Tibial nerve (tissue), 4 donors: ENCODE data around the gene NEBL. TPM values are rescaled to one million over a fixed set of nuclear protein-coding genes. Genes with fewer than 3 reads are reported as not detected.

Experiments
- DNase-seq, 2 donors: peaks; one replicate each; pipeline ENCODE4 v3.0.0-alpha.2; 2019; ENCODE audit warnings: low spot score in 2 of 2
- H3K27ac ChIP-seq, 4 donors: fragments of 200-600 bp; sonication (generic) in 3 of 4; one replicate each; pipeline ENCODE4 v1.5.1; 2017 to 2019; ENCODE audit warnings: mild to moderate bottlenecking in 1 of 4
- H3K27me3 ChIP-seq, 2 donors: fragments of 200-600 bp; sonication (generic) in 1 of 2; one replicate each; pipeline versions ENCODE4 v1.5.1 to v1.6.0; 2017 to 2019
- H3K36me3 ChIP-seq, 3 donors: fragments of 200-600 bp; sonication (generic); one replicate each; pipeline ENCODE4 v1.5.1; 2018 to 2019
- H3K4me1 ChIP-seq, 4 donors: fragments of 200-600 bp; sonication (generic) in 3 of 4; one replicate each; pipeline ENCODE4 v1.5.1; 2017 to 2019
- H3K4me3 ChIP-seq, 4 donors: fragments of 200-600 bp; sonication (generic) in 3 of 4; one replicate each; pipeline ENCODE4 v1.5.1; 2017 to 2019; ENCODE audit warnings: mild to moderate bottlenecking in 1 of 4, moderate library complexity in 1 of 4
- H3K9me3 ChIP-seq, 4 donors: fragments of 200-600 bp; sonication (generic) in 3 of 4; one replicate each; pipeline ENCODE4 v1.5.1; 2017 to 2019
- EP300 ChIP-seq, 2 donors: sonication (generic); formaldehyde crosslinking; IDR thresholded peaks; one replicate each; pipeline ENCODE4 v1.6.1; 2017; ENCODE audit warnings: antibody characterized with exemption in 2 of 2, mild to moderate bottlenecking in 1 of 2
- POLR2A ChIP-seq, 2 donors: fragments of 450-650 bp; IDR thresholded peaks; one replicate each; pipeline ENCODE4 v1.6.1; 2017; ENCODE audit warnings: antibody characterized with exemption in 2 of 2, mild to moderate bottlenecking in 2 of 2, moderate library complexity in 2 of 2
- WGBS, 2 donors: methylation state at CpG; one replicate each; pipeline ENCODE4 v1.1.5; 2018; 5-methylcytosine and 5-hydroxymethylcytosine counted together
- total RNA-seq, 4 donors: library from RNA; depleted of rRNA; stranded (reverse); fragments of >200 nt; gene quantifications; one replicate each; pipeline ENCODE4 v1.1.0, GENCODE V29; 2016
- TF ChIP-seq, protein P1 (sequence below), 5 experiments: fragments of 200-600 bp in 3 of 5; fragments of 450-650 bp in 2 of 5; sonication (generic) in 3 of 5; IDR thresholded peaks; one replicate each; pipeline ENCODE4 v1.5.1; 2016 to 2019; ENCODE audit warnings: antibody characterized with exemption in 5 of 5, mild to moderate bottlenecking in 3 of 5, moderate library complexity in 2 of 5

The NEBL gene
- total RNA-seq, 4 donors from 2014 or later, result 34.5 to 61.2 (median 49.7) TPM

DNA sequence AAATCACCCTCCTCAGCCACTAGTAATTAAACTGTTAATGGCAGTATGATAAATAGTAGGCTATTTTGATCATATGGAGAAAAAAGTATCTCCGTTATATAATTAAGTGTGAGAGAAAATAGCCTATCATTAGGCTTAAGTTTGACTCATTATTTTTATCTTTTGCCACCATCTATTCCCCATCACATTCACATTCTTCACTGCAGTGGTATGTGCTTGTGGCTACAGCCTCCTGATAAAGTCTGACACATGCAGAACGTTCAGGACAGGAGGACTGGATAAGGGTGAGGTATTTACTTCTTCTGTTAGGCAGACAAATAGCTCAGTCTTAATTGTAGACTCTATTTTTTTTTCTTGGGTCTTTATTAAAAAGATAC is 5.8 kb downstream of the NEBL start:
- 62 to 66% methylated on average over 2 of the region's 2 CpGs for WGBS, 2 donors
- H3K4me3 ChIP-seq, result no peak overlapping the region
- no peaks in the 10 kb centered on the region for H3K36me3 ChIP-seq
- H3K27ac ChIP-seq, result no peak overlapping the region
- H3K4me1 ChIP-seq, result no peaks in the 10 kb centered on the region
- H3K9me3 ChIP-seq, result no peaks in the 10 kb centered on the region
- H3K27me3 ChIP-seq, result no peaks in the 10 kb centered on the region
- DNase-seq, result no peak
- no peak for TF ChIP-seq POLR2A (IDR thresholded peaks at IDR 0.05)

GRCh38 chr10:20890491-20891337 is 6.4 kb downstream of the NEBL start:
- no peaks in the 10 kb centered on the region for H3K27me3 ChIP-seq
- WGBS, 2 donors, result 72 to 77% methylated on average over 6 of the region's 6 CpGs
- no peak overlapping the region for H3K27ac ChIP-seq
- DNase-seq, result no peak
- H3K36me3 ChIP-seq, result no peaks in the 10 kb centered on the region
- TF ChIP-seq POLR2A (IDR thresholded peaks at IDR 0.05) (no peak), EP300 (IDR thresholded peaks at IDR 0.05) (no peak)
- TF ChIP-seq, protein P1, sequence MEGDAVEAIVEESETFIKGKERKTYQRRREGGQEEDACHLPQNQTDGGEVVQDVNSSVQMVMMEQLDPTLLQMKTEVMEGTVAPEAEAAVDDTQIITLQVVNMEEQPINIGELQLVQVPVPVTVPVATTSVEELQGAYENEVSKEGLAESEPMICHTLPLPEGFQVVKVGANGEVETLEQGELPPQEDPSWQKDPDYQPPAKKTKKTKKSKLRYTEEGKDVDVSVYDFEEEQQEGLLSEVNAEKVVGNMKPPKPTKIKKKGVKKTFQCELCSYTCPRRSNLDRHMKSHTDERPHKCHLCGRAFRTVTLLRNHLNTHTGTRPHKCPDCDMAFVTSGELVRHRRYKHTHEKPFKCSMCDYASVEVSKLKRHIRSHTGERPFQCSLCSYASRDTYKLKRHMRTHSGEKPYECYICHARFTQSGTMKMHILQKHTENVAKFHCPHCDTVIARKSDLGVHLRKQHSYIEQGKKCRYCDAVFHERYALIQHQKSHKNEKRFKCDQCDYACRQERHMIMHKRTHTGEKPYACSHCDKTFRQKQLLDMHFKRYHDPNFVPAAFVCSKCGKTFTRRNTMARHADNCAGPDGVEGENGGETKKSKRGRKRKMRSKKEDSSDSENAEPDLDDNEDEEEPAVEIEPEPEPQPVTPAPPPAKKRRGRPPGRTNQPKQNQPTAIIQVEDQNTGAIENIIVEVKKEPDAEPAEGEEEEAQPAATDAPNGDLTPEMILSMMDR (IDR thresholded peaks at IDR 0.05), result no peak
- no peaks in the 10 kb centered on the region for H3K9me3 ChIP-seq
- no peak overlapping the region for H3K4me3 ChIP-seq
- H3K4me1 ChIP-seq, result no peaks in the 10 kb centered on the region

DNA sequence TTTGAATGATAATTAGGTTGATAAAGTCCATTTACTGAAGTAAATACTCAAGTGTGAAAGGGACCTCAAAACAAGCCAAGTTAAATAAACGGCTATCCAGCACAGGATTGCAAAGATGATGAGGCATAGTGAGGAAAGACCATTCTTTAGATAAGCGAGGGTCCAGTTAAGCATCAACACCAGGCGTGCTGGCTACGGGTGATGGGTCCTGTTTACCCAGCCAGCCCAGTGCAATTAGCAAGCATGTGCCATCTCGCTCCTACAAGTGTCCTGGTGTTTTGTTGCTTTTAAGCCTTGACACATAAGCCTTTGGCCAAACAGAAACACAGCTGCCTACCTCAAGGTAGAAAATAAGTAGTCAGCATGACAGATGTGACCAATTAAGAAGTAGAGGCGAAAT is 7.1 kb downstream of the NEBL start:
- 68 to 83% methylated on average over 6 of the region's 6 CpGs for WGBS, 2 donors
- Histone ChIP-seq H3K4me3 (no peak overlapping the region), H3K9me3 (no peaks in the 10 kb centered on the region), H3K27me3 (no peaks in the 10 kb centered on the region), H3K4me1 (no peaks in the 10 kb centered on the region), H3K27ac (no peak overlapping the region), H3K36me3 (no peaks in the 10 kb centered on the region)
- TF ChIP-seq EP300 (IDR thresholded peaks at IDR 0.05), result no peak
- TF ChIP-seq POLR2A (IDR thresholded peaks at IDR 0.05), result no peak
- TF ChIP-seq, protein P1 (IDR thresholded peaks at IDR 0.05), result no peak
- DNase-seq, result no peak

DNA sequence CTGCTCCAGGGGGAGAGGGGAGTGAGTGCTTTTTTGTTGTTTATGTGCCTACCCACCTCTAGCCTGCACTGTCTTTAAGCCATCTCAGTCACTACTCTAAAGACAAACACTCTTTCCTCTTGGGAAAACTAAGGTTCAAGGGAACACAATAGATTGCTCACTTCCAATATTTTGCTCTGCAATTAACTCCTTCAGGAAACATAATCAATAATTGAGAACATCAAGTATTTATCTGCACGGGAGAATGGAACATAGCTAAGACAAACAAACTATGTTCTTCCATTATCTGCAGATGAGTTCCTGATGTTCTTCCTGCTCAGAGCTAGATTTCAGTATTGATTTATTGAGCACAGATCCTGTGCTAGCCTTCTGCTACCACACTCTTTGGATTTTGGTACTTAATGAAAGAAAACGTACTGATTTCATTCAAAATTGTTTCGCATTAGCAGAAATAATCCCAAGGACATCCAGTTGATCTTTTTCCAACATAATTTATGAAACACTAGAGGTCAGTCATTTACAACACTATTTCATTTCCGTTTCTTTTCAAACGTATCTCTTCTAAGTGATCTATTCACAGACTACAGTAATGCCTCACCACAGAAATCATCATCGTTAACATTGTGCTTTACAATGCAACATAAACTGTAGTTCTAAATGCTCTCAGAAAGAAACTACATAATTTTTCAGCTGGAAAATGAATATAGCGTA is 8.3 kb downstream of the NEBL start:
- DNase-seq, result no peak
- no peaks in the 10 kb centered on the region for H3K36me3 ChIP-seq
- TF ChIP-seq, protein P1 (IDR thresholded peaks at IDR 0.05), result no peak
- TF ChIP-seq POLR2A (IDR thresholded peaks at IDR 0.05) (no peak), EP300 (IDR thresholded peaks at IDR 0.05) (no peak)
- 33 to 35% methylated on average over 7 of the region's 7 CpGs for WGBS, 2 donors
- no peaks in the 10 kb centered on the region for H3K27me3 ChIP-seq
- no peaks in the 10 kb centered on the region for H3K4me1 ChIP-seq
- no peaks in the 10 kb centered on the region for H3K9me3 ChIP-seq
- no peak overlapping the region for H3K4me3 ChIP-seq
- no peak overlapping the region for H3K27ac ChIP-seq

DNA sequence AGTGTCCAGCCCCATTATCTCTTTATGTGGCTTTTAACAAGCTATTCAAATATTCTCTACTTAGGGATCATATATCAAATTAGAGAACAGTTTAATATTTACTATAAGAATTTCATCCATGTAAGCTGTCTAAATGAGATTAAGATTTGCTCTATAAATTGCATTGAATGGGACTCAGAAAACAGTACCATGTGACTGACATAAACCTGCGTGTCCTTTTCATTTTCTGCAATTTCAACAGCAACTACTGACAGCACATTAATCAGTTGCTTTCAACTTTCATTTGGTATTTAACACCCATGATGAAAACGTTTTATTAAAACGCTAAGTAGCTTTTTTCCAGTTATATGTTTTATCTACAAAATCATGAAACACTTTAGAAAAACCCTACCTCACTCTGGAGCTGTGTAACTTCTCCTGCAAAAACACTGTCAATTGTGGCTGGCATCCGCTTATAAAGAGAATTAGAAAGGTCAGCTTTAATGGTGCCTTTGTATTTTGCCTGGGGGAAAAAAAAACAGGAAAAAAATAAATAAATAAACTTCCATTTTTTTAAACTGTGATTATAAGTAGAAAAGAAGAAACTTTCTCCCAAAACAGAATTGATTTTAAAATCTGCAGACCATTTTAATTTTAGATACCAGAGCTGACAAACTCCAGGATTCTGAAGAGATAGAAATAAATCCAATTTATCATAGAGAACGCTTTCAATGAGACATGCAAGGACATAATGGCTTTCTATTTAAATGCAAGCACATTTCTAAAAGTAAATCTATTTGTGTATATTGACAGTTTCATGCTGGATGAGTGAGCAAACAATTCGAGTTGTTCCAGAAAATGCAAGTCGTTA is 9.2 kb downstream of the NEBL start:
- WGBS, 2 donors, result 50 to 54% methylated on average over 7 of the region's 7 CpGs
- Histone ChIP-seq H3K27me3 (no peaks in the 10 kb centered on the region), H3K4me3 (no peak overlapping the region), H3K36me3 (no peaks in the 10 kb centered on the region), H3K9me3 (no peaks in the 10 kb centered on the region), H3K4me1 (no peaks in the 10 kb centered on the region), H3K27ac (no peak overlapping the region)
- TF ChIP-seq POLR2A (IDR thresholded peaks at IDR 0.05) (no peak), EP300 (IDR thresholded peaks at IDR 0.05) (no peak)
- TF ChIP-seq, protein P1 (IDR thresholded peaks at IDR 0.05), result no peak
- no peak for DNase-seq
